Pancreas (tissue), 10 donors: Measurements from ENCODE around the gene TMEM169. TPM values are rescaled to one million over a fixed set of nuclear protein-coding genes. Genes with fewer than 3 reads are reported as not detected.

ENCODE experiments used
- ATAC-seq, 4 donors: fragments of 200-7000 bp; cut with Tn5 transposase; one replicate each; pipeline versions ENCODE4 v1.8.0 to v1.9.1; 2020; ENCODE audit warnings: mild to moderate bottlenecking in 4 of 4, moderate library complexity in 4 of 4
- DNase-seq, 6 donors: peaks; one replicate each; pipeline ENCODE4 v3.0.0-alpha.2; 2020
- FAIRE-seq: peaks from 2 replicates; lab custom pipeline; 2012; peaks lifted over from hg19 to GRCh38; lab: Jason Lieb, UNC
- H3K27ac ChIP-seq, 4 donors: fragments of 200-600 bp; sonication (generic); 1 replicate in 3 of 4; 2 replicates in 1 of 4; pipeline versions ENCODE4 v1.5.0 to v1.8.0; 2020
- H3K27me3 ChIP-seq, 4 donors: fragments of 200-600 bp; one replicate each; pipeline ENCODE4 v1.8.0; 2021
- H3K36me3 ChIP-seq, 3 donors: fragments of 200-600 bp; sonication (generic) in 1 of 3; one replicate each; pipeline versions ENCODE4 v1.5.0 to v1.8.0; 2020 to 2021
- H3K4me1 ChIP-seq, 3 donors: fragments of 200-600 bp; one replicate each; pipeline ENCODE4 v1.8.0; 2021
- H3K4me3 ChIP-seq, 4 donors: fragments of 200-600 bp; sonication (generic) in 2 of 4; one replicate each; pipeline versions ENCODE4 v1.5.0 to v1.8.0; 2020 to 2021
- H3K9me3 ChIP-seq, 4 donors: fragments of 200-600 bp; one replicate each; pipeline ENCODE4 v1.8.0; 2021
- WGBS, 2 donors: extraction: QIAGEN DNeasy Blood & Tissue Kit; methylation state at CpG; one replicate each; pipeline ENCODE4 v1.1.7; 2013; 5-methylcytosine and 5-hydroxymethylcytosine counted together
- intact Hi-C, 3 donors: fragments of 100-400 bp; cut with DNase I; formaldehyde crosslinking; loops; one replicate each; pipeline versions ENCODE4 v1.11.1 to v1.14.2; 2022
- polyA plus RNA-seq, 2 donors: library from polyadenylated mRNA; stranded (reverse); fragments of 200-250 nt; gene quantifications; one replicate each; pipeline ENCODE4 v1.2.3, GENCODE V29; 2013
- total RNA-seq, 6 donors: library from RNA; stranded (reverse); fragmentation: NEBNext Ultra II Directional in 4 of 6; extraction: Animal tissue kit (Norgen Biotek cat#: 25700) in 4 of 6; gene quantifications; one replicate each; pipeline versions ENCODE4 v1.2.1 to v1.2.4, GENCODE V29; 2021 to 2023
- TF ChIP-seq, protein P1 (sequence below), 4 donors: fragments of 200-600 bp; sonication (generic) in 3 of 4; IDR thresholded peaks; one replicate each; pipeline versions ENCODE4 v1.5.0 to v1.8.0; 2021; ENCODE audit warnings: antibody characterized with exemption in 4 of 4
- donor health status: healthy with polysubstance abuse.
- donor health status: DM: no; HTN: no; CAD: no; lungs with moderate emphysema.
- donor health status: DM: no; HTN: no; CAD: no.
- donor health status: control.
- donor health status: control.
- donor health status: Bipolar disorder and iron deficiency.
- donor health status: DM: yes; HTN: yes; CAD: no.
- donor health status: DM: no; HTN: no; CAD: no.
- donor health status: DM: no; HTN: no; CAD: no.
- donor health status: DM: yes; HTN: yes; CAD: no.

TMEM169 gene
- total and polyA plus RNA-seq, 8 donors: 0.15 to 0.55 (median 0.44) TPM

DNA sequence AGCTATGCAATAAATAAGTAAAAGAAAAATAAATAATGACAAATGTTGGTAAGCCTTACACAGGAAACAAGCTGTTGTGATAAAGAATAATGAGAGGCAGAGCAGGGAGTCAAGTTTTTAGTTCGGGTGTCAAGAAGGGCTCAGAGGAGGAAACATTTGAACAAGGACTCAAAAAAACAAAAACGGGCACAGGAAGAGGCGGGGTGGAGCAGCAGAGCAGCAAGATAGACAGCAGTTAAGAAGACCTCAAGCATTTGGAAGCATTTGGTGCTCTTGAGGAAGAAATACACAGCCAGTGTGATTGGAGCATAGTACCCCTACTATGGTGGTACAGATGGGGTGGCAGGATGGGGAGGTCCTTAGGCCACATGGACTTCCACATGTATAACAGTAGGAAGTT is 2.8 kb downstream of the TMEM169 start:
- ATAC-seq (no peak), DNase-seq (no peak), FAIRE-seq (no peak)
- H3K4me1 ChIP-seq: peaks cover 0 to 10% (median 0%) of the 10 kb centered on the region in 3 donors
- H3K27me3 ChIP-seq: no peaks in the 10 kb centered on the region
- H3K9me3 ChIP-seq: no peaks in the 10 kb centered on the region
- WGBS, 2 donors: 78 to 89% methylated on average over 3 of the region's 3 CpGs
- intact Hi-C loops: no loop called here
- no peak overlapping the region for H3K4me3 ChIP-seq
- no peak overlapping the region for H3K27ac ChIP-seq
- TF ChIP-seq, protein P1, sequence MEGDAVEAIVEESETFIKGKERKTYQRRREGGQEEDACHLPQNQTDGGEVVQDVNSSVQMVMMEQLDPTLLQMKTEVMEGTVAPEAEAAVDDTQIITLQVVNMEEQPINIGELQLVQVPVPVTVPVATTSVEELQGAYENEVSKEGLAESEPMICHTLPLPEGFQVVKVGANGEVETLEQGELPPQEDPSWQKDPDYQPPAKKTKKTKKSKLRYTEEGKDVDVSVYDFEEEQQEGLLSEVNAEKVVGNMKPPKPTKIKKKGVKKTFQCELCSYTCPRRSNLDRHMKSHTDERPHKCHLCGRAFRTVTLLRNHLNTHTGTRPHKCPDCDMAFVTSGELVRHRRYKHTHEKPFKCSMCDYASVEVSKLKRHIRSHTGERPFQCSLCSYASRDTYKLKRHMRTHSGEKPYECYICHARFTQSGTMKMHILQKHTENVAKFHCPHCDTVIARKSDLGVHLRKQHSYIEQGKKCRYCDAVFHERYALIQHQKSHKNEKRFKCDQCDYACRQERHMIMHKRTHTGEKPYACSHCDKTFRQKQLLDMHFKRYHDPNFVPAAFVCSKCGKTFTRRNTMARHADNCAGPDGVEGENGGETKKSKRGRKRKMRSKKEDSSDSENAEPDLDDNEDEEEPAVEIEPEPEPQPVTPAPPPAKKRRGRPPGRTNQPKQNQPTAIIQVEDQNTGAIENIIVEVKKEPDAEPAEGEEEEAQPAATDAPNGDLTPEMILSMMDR (IDR thresholded peaks at IDR 0.05): no peak
- no peaks in the 10 kb centered on the region for H3K36me3 ChIP-seq

DNA sequence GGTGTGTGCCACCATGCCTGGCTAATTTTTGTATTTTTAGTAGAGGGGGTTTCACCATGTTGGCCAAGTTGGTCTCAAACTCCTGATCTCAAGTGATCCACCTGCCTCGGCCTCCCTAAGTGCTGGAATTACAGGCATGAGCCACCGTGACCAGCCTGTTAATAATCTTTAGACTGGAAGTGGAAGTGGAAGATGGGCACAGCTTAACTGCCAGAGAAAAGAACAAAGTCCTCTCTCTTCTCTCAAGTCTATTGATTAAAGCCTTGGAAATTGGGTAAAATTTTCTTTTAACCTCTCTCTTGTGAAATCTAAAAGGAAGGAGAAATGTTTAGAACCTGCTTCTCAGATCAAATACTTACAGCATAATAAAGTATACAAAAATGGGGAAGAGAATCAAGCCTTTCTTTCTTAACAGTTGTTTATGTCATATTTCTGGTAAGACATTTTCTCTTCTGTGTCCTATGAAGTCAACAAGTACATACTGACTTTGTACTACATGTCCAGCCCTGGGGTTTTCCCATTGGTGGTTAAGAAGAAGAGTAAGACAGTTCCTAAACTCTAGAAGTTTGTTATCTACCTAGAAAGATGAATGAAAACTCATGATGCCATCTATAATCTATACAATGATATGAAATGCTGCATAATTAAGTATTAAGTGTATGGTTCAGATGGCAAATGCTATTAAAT is 4.6 kb downstream of the TMEM169 start:
- Histone ChIP-seq H3K36me3 (no peaks in the 10 kb centered on the region), H3K4me3 (no peak overlapping the region), H3K27me3 (no peaks in the 10 kb centered on the region), H3K27ac (no peak overlapping the region), H3K4me1 (peaks cover 0 to under 1% (median 0%) of the 10 kb centered on the region in 3 donors), H3K9me3 (no peaks in the 10 kb centered on the region)
- DNase-seq: no peak
- ATAC-seq: no peak
- TF ChIP-seq, protein P1 (IDR thresholded peaks at IDR 0.05): no peak
- intact Hi-C loops: no loop called here
- no peak for FAIRE-seq
- 50 to 60% methylated on average over 2 of the region's 2 CpGs for WGBS, 2 donors

DNA sequence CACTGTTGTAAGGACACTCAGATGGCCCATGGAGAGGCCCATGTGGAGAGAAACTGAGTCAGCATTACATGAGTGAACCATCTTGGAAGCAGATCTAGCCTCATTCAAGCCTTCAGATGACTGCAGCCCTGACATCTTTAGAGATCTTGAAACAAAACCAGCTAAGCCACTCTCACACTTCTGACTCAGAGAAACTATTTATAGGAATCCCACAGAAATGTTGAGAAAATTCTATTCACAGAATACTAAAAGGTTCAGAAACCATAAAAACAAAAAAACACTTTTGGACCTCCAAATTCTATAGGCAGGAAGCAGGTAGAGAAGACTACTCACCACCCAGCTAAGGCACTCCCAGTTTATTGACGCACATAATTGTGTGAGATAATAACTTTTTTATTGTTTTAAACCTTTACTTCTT is 8.7 kb downstream of the TMEM169 start:
- DNase-seq (no peak), FAIRE-seq (no peak), ATAC-seq (no peak)
- H3K4me1 ChIP-seq: no peaks in the 10 kb centered on the region
- 81 to 85% methylated on average over 1 of the region's 1 CpG for WGBS, 2 donors
- H3K4me3 ChIP-seq: no peak overlapping the region
- H3K9me3 ChIP-seq: no peaks in the 10 kb centered on the region
- no peak overlapping the region for H3K27ac ChIP-seq
- TF ChIP-seq, protein P1 (IDR thresholded peaks at IDR 0.05): no peak
- H3K27me3 ChIP-seq: no peaks in the 10 kb centered on the region
- no peaks in the 10 kb centered on the region for H3K36me3 ChIP-seq
- intact Hi-C loops: no loop called here

DNA sequence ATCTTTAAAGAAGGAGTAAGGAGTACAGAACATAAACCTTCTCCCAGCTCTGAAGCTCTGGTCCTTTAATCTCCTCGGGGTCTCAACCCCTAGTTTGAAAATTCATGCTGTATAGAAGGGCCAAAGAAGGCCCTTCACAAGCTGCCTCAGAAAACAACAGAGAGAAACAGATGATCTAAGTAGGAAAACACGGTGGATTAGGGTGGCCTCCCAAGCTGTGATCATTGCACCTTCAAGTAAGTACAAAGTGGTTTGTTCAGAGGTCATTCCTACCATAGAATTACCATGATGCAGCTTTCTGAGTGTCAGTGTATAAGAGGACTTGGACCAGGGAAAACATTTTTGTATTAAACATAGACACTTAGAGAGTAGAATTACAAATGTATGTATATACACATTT is 10.9 kb downstream of the TMEM169 start:
- H3K4me3 ChIP-seq: no peak overlapping the region
- H3K36me3 ChIP-seq: no peaks in the 10 kb centered on the region
- no peak for ATAC-seq
- WGBS, 2 donors: 53 to 64% methylated on average over 2 of the region's 2 CpGs
- no peaks in the 10 kb centered on the region for H3K4me1 ChIP-seq
- DNase-seq: no peak
- no peaks in the 10 kb centered on the region for H3K27me3 ChIP-seq
- FAIRE-seq: no peak
- H3K9me3 ChIP-seq: no peaks in the 10 kb centered on the region
- H3K27ac ChIP-seq: no peak overlapping the region
- intact Hi-C loops: no loop called here
- TF ChIP-seq, protein P1 (IDR thresholded peaks at IDR 0.05): no peak

DNA sequence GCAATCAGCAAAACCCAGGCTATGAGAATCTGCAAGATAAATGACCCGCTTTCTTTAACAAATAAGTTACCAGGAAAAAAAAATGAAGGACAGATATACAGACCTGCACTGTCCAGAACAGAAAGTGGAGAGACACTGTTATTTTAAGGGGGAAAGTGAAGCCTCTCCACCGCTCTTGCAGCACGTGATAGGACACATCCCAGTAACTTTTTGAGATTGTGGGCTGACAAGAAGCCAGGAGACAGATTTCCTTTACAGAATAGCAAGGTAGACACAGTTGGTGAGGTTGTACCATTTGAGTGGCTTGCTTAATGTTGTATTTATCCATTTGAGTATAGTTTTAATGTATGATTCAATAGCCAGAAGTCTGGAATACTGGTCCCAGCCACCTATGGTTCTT is 13.0 kb downstream of the TMEM169 start:
- TF ChIP-seq, protein P1 (IDR thresholded peaks at IDR 0.05): no peak

More for the DNA sequence above, 13.0 kb downstream of the TMEM169 start:
- Histone ChIP-seq H3K9me3 (no peaks in the 10 kb centered on the region), H3K36me3 (no peaks in the 10 kb centered on the region), H3K4me1 (no peaks in the 10 kb centered on the region), H3K27me3 (no peaks in the 10 kb centered on the region), H3K27ac (no peak overlapping the region), H3K4me3 (no peak overlapping the region)
- 70 to 72% methylated on average over 3 of the region's 3 CpGs for WGBS, 2 donors
- intact Hi-C loops: no loop called here
- DNase-seq (no peak), FAIRE-seq (no peak), ATAC-seq (no peak)
